Measurements from ENCODE around the gene ATG2B. TPM values are rescaled to one million over a fixed set of nuclear protein-coding genes. Genes with fewer than 3 reads are reported as not detected.
A peak's percentile ranks its signal among the peaks of the same experiment; 100 is the strongest.

Gene ATG2B
- total RNA-seq, 1 donor from 2014 or later, result 19.9 TPM

- Mint-ChIP-seq H3K36me3 (peaks cover 14% of the 10 kb centered on the region), H3K27me3 (no peaks in the 10 kb centered on the region), H3K4me3 (no peak overlapping the region), H3K4me1 (ENCODE audit: unreplicated experiment) (peaks cover 6% of the 10 kb centered on the region), H3K27ac (no peak overlapping the region), H3K9me3 (no peaks in the 10 kb centered on the region)
- no peak for TF ChIP-seq CTCF (conservative IDR thresholded peaks at IDR 0.05)
- no peak for DNase-seq (ENCODE audit: extremely low spot score, unreplicated experiment)
These were observed 65.1 kb downstream of the ATG2B start for GRCh38 chr14:96297997-96298515.

DNA sequence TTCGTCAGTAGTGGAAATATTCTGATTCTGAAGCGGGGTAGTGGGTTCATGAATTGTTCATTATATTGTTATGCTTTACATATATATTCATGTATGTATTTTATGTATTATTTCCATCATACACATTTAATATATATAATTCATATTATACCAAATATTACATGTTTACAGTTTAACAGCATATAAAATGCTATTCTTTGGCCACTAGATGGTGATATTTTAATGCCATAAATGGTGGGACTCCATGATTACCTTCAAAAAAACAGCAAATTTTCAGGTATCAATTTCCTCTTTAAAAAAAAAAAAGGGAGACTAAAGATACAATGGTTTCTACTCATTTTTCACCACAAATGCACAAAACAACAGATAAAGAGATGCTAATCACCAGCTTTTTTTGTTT lies 66.1 kb downstream of the ATG2B start:
- DNase-seq (ENCODE audit: extremely low spot score, unreplicated experiment), result no peak
- Mint-ChIP-seq H3K4me3 (no peak overlapping the region), H3K36me3 (peaks cover 12% of the 10 kb centered on the region), H3K4me1 (ENCODE audit: unreplicated experiment) (peaks cover 6% of the 10 kb centered on the region), H3K9me3 (no peaks in the 10 kb centered on the region), H3K27me3 (no peaks in the 10 kb centered on the region), H3K27ac (no peak overlapping the region)
- peak; percentile 78 for TF ChIP-seq CTCF (conservative IDR thresholded peaks at IDR 0.05)

GRCh38 chr14:96294246-96294645 lies 68.9 kb downstream of the ATG2B start:
- DNase-seq (ENCODE audit: extremely low spot score, unreplicated experiment), result no peak
- Mint-ChIP-seq H3K27me3 (no peaks in the 10 kb centered on the region), H3K27ac (no peak overlapping the region), H3K4me1 (ENCODE audit: unreplicated experiment) (peaks cover 3% of the 10 kb centered on the region), H3K36me3 (peaks cover 12% of the 10 kb centered on the region), H3K4me3 (no peak overlapping the region), H3K9me3 (no peaks in the 10 kb centered on the region)
- no peak for TF ChIP-seq CTCF (conservative IDR thresholded peaks at IDR 0.05)

DNA sequence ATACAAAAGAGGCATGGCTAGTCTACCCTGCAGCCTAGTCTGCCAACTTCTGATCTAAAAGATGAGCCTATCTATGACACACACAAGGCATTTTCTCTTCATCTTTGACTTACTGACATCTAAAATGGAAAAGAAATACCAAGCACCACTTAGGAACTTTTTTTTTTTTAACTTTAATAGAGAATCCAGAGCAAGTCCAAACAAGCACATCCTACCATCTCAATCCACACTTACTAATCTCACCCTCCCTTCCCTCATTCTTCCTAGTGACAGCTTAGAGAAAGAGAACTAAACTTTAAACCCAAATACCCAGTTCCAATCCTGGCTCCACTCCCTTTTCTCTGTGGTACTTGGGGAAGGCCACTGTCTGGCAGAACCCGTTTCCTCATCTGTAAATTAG lies 75.3 kb downstream of the ATG2B start:
- no peak overlapping the region for H3K4me3 Mint-ChIP-seq
- H3K27ac Mint-ChIP-seq, result no peak overlapping the region
- peaks cover 6% of the 10 kb centered on the region for H3K4me1 Mint-ChIP-seq (ENCODE audit: unreplicated experiment)

GRCh38 chr14:96286251-96286650 lies 76.9 kb downstream of the ATG2B start:
- Mint-ChIP-seq H3K36me3 (peaks cover 15% of the 10 kb centered on the region), H3K4me1 (ENCODE audit: unreplicated experiment) (peaks cover 6% of the 10 kb centered on the region), H3K4me3 (peak overlapping the region; percentile 82), H3K27me3 (no peaks in the 10 kb centered on the region), H3K9me3 (no peaks in the 10 kb centered on the region), H3K27ac (peak overlapping the region; percentile 86)
- no peak for TF ChIP-seq CTCF (conservative IDR thresholded peaks at IDR 0.05)
- no peak for DNase-seq (ENCODE audit: extremely low spot score, unreplicated experiment)

More for the DNA sequence above, 75.3 kb downstream of the ATG2B start:
- Mint-ChIP-seq H3K36me3 (peaks cover 15% of the 10 kb centered on the region), H3K9me3 (no peaks in the 10 kb centered on the region), H3K27me3 (no peaks in the 10 kb centered on the region)
- no peak for DNase-seq (ENCODE audit: extremely low spot score, unreplicated experiment)
- TF ChIP-seq CTCF (conservative IDR thresholded peaks at IDR 0.05), result no peak

DNA sequence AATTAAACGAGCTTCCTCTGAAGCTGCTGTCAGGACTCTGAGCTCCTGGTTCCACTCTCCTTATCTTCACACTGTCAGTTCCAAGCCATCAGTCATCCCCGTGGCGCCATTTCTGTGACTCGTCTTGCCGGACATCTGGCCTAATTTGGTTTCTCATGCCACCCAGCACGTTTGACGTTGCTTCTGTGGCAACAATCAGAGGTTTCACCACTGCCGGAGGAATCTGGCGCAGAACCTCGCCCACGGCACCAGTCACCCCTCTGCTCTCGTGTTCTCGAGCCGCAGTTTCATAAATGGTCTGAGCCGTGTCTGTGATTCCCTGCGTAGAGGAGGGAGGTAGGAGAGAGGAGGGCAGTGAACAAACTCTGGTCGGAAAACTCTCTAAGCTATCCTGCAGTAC lies 77.5 kb downstream of the ATG2B start:
- H3K27ac Mint-ChIP-seq, result peak overlapping the region; percentile 86

More for the DNA sequence above, 77.5 kb downstream of the ATG2B start:
- no peaks in the 10 kb centered on the region for H3K27me3 Mint-ChIP-seq
- no peak for TF ChIP-seq CTCF (conservative IDR thresholded peaks at IDR 0.05)
- peaks cover 15% of the 10 kb centered on the region for H3K36me3 Mint-ChIP-seq
- peak overlapping the region; percentile 82 for H3K4me3 Mint-ChIP-seq
- DNase-seq (ENCODE audit: extremely low spot score, unreplicated experiment), result no peak
- peaks cover 6% of the 10 kb centered on the region for H3K4me1 Mint-ChIP-seq (ENCODE audit: unreplicated experiment)
- H3K9me3 Mint-ChIP-seq, result no peaks in the 10 kb centered on the region
